DOHH2 (cell line): ENCODE data around the gene E2F3.

ENCODE experiments used
- H3F3A ChIP-seq: fragments of 200-600 bp; sonication (generic), shearing (Covaris generic); 2 replicates; pipeline ENCODE4 v1.6.0; 2016; ENCODE audit warnings: antibody characterized with exemption, mild to moderate bottlenecking; ENCODE audit not compliant: control insufficient read depth, insufficient read depth
- H3K27ac ChIP-seq: fragments of 200-600 bp; sonication (generic); 2 replicates; pipeline ENCODE4 v1.5.1; 2014; ENCODE audit warnings: low read depth, mild to moderate bottlenecking, low read length, moderate library complexity
- H3K27me3 ChIP-seq: fragments of 200-600 bp; sonication (generic); 2 replicates; pipeline ENCODE4 v1.6.1; 2014; ENCODE audit warnings: mild to moderate bottlenecking, low read length, mixed read lengths; ENCODE audit not compliant: control insufficient read depth
- H3K36me3 ChIP-seq: fragments of 200-600 bp; sonication (generic); 2 replicates; pipeline ENCODE4 v1.6.1; 2014; ENCODE audit warnings: mild to moderate bottlenecking, low read length, moderate library complexity, mixed read lengths; ENCODE audit not compliant: control insufficient read depth
- H3K4me1 ChIP-seq: fragments of 200-600 bp; sonication (generic); 2 replicates; pipeline ENCODE4 v1.6.1; 2014; ENCODE audit warnings: mild to moderate bottlenecking, low read length, mixed read lengths; ENCODE audit not compliant: control insufficient read depth
- H3K4me2 ChIP-seq: fragments of 200-600 bp; sonication (generic); 2 replicates; pipeline ENCODE4 v1.6.0; 2014; ENCODE audit warnings: mild to moderate bottlenecking, low read length, moderate library complexity
- H3K4me3 ChIP-seq: fragments of 200-600 bp; sonication (generic); 2 replicates; pipeline ENCODE4 v1.5.1; 2014; ENCODE audit warnings: mild to moderate bottlenecking, low read length, mixed read lengths
- H3K79me2 ChIP-seq: fragments of 200-600 bp; sonication (generic); 2 replicates; pipeline ENCODE4 v1.6.1; 2014; ENCODE audit warnings: mild to moderate bottlenecking, low read length, mixed read lengths; ENCODE audit not compliant: control insufficient read depth
- H3K9me2 ChIP-seq: fragments of 200-600 bp; sonication (generic); replicated peaks from 2 replicates; pipeline ENCODE4 v1.6.1; 2014; ENCODE audit warnings: mild to moderate bottlenecking, low read length, mixed read lengths; ENCODE audit not compliant: control insufficient read depth
- H3K9me3 ChIP-seq: fragments of 200-600 bp; sonication (generic); 2 replicates; pipeline ENCODE4 v1.6.1; 2014; ENCODE audit warnings: antibody characterized with exemption, low read length, mixed read lengths; ENCODE audit not compliant: control insufficient read depth, insufficient read depth
- H4K20me1 ChIP-seq: fragments of 200-600 bp; sonication (generic); 2 replicates; pipeline ENCODE4 v1.6.0; 2014; ENCODE audit warnings: low read depth, mild to moderate bottlenecking, antibody characterized with exemption, low read length, moderate library complexity; ENCODE audit not compliant: control insufficient read depth, insufficient read depth
- CTCF ChIP-seq: fragments of 200-600 bp; sonication (generic); IDR thresholded peaks from one replicate; pipeline ENCODE4 v1.5.1; 2014; ENCODE audit warnings: antibody characterized with exemption, mild to moderate bottlenecking, low read depth, low read length; ENCODE audit not compliant: poor library complexity, severe bottlenecking
- EZH2phosphoT487 ChIP-seq: fragments of 200-600 bp; sonication (generic); IDR thresholded peaks from 2 replicates; pipeline ENCODE4 v1.6.1; 2017; ENCODE audit warnings: borderline replicate concordance, mild to moderate bottlenecking, antibody characterized with exemption, low read length, moderate library complexity, mixed read lengths

E2F3 gene

GRCh38 chr6:20401205-20402091 lies at the start of gene E2F3:
Gene E2F3 (plus strand): TSS chr6:20401879. CDS start chr6:20402233, 354 bp downstream.
- Histone ChIP-seq H3F3A (peaks cover 8% of the 10 kb centered on the region), H4K20me1 (peaks cover 12% of the 10 kb centered on the region), H3K36me3 (peaks cover 38% of the 10 kb centered on the region), H3K4me1 (peaks cover 24% of the 10 kb centered on the region), H3K79me2 (peaks cover 44% of the 10 kb centered on the region), H3K9me2 (no peaks in the 10 kb centered on the region), H3K4me2 (peak within 1 kb of the TSS; percentile 98), H3K27ac (peak within 1 kb of the TSS; percentile 92), H3K4me3 (peak within 1 kb of the TSS; percentile 90), H3K9me3 (no peaks in the 10 kb centered on the region), H3K27me3 (no peaks in the 10 kb centered on the region)
- no peak for TF ChIP-seq EZH2phosphoT487
- TF ChIP-seq CTCF: no peak

- no peaks in the 10 kb centered on the region for H3K79me2 ChIP-seq
- no peak overlapping the region for H3K4me2 ChIP-seq
- no peaks in the 10 kb centered on the region for H3F3A ChIP-seq
- no peak overlapping the region for H3K27ac ChIP-seq
- H3K9me2 ChIP-seq: no peaks in the 10 kb centered on the region
- H3K4me1 ChIP-seq: no peaks in the 10 kb centered on the region
- H3K36me3 ChIP-seq: no peaks in the 10 kb centered on the region
- H3K4me3 ChIP-seq: no peak overlapping the region
- no peaks in the 10 kb centered on the region; the same call in 1 of the 2 replicates for H3K9me3 ChIP-seq
- H3K27me3 ChIP-seq: no peaks in the 10 kb centered on the region
- TF ChIP-seq CTCF (no peak), EZH2phosphoT487 (no peak)
- no peaks in the 10 kb centered on the region for H4K20me1 ChIP-seq
Observed at GRCh38 chr6:20352346-20352745, 49.3 kb upstream of the E2F3 start.

GRCh38 chr6:20353134-20353533 lies 48.5 kb upstream of the E2F3 start:
- no peaks in the 10 kb centered on the region for H3K36me3 ChIP-seq
- no peak overlapping the region for H3K4me3 ChIP-seq
- H3K4me1 ChIP-seq: no peaks in the 10 kb centered on the region
- H4K20me1 ChIP-seq: no peaks in the 10 kb centered on the region
- no peaks in the 10 kb centered on the region for H3K27me3 ChIP-seq
- H3K27ac ChIP-seq: no peak overlapping the region
- no peak overlapping the region for H3K4me2 ChIP-seq
- no peaks in the 10 kb centered on the region; the same call in 1 of the 2 replicates for H3K9me3 ChIP-seq
- H3K9me2 ChIP-seq: no peaks in the 10 kb centered on the region
- no peak for TF ChIP-seq EZH2phosphoT487
- TF ChIP-seq CTCF: no peak
- H3F3A ChIP-seq: no peaks in the 10 kb centered on the region
- H3K79me2 ChIP-seq: no peaks in the 10 kb centered on the region
